OCI-LY3 (cell line): ENCODE results near the gene CDCP1.

ENCODE experiments used
- H2AFZ ChIP-seq: fragments of 200-600, 300-600 bp; shearing (Covaris generic); 2 replicates; pipeline ENCODE4 v1.6.0; 2014; ENCODE audit warnings: antibody characterized with exemption, low read depth, low read length
- H3K27ac ChIP-seq: fragments of 200-600, 300-600 bp; sonication (generic); 2 replicates; pipeline ENCODE4 v1.5.1; 2014; ENCODE audit warnings: mild to moderate bottlenecking, low read length, moderate library complexity, mixed read lengths
- H3K27me3 ChIP-seq: fragments of 200-600, 300-600 bp; sonication (generic); 2 replicates; pipeline ENCODE4 v1.6.1; 2014; ENCODE audit warnings: low read depth, low read length, mixed read lengths
- H3K36me3 ChIP-seq: fragments of 200-600, 300-600 bp; sonication (generic); replicated peaks from 2 replicates; pipeline ENCODE3; 2014; ENCODE audit warnings: low read depth, low read length, mixed read lengths
- H3K4me1 ChIP-seq: fragments of 300-600, 200-600 bp; sonication (generic); 2 replicates; pipeline ENCODE4 v1.6.1; 2014; ENCODE audit warnings: low read length, mixed read lengths
- H3K4me2 ChIP-seq: fragments of 200-600, 300-600 bp; sonication (generic); 2 replicates; pipeline ENCODE4 v1.6.1; 2014; ENCODE audit warnings: low read length, mixed read lengths
- H3K4me3 ChIP-seq: fragments of 300-600, 200-600 bp; sonication (generic); 2 replicates; pipeline ENCODE4 v1.5.1; 2014; ENCODE audit warnings: antibody characterized with exemption, mild to moderate bottlenecking, low read length, moderate library complexity
- H3K79me2 ChIP-seq: fragments of 300-600, 200-600 bp; shearing (Covaris generic); 2 replicates; pipeline ENCODE4 v1.6.1; 2014; ENCODE audit warnings: mild to moderate bottlenecking, low read length, mixed read lengths
- H3K9ac ChIP-seq: fragments of 300-600, 200-600 bp; shearing (Covaris generic); 2 replicates; pipeline ENCODE4 v1.6.0; 2014; ENCODE audit warnings: mild to moderate bottlenecking, low read length, moderate library complexity
- H3K9me3 ChIP-seq: fragments of 200-600, 300-600 bp; shearing (Covaris generic); 2 replicates; pipeline ENCODE4 v1.6.1; 2014; ENCODE audit warnings: low read length, mixed read lengths; ENCODE audit not compliant: insufficient read depth
- H4K20me1 ChIP-seq: fragments of 200-600, 300-600 bp; sonication (generic); 2 replicates; pipeline ENCODE4 v1.6.1; 2016; ENCODE audit warnings: low read length, mixed read lengths; ENCODE audit not compliant: insufficient read depth
- EZH2phosphoT487 ChIP-seq: fragments of 200-600 bp; shearing (Covaris generic); IDR thresholded peaks from 2 replicates; pipeline ENCODE4 v1.6.1; 2018; ENCODE audit warnings: antibody characterized with exemption, mixed run types, low read depth
- TF ChIP-seq, protein P1 (sequence below): fragments of 200-600, 300-600 bp; sonication (generic); IDR thresholded peaks from 2 replicates; pipeline ENCODE4 v1.5.1; 2014; ENCODE audit warnings: antibody characterized with exemption, low read length, low read depth

The CDCP1 gene

GRCh38 chr3:45060165-45060892 lies 85.8 kb downstream of the CDCP1 start:
- no peaks in the 10 kb centered on the region for H3K9me3 ChIP-seq
- no peak overlapping the region for H3K9ac ChIP-seq
- H3K4me3 ChIP-seq = no peak overlapping the region
- no peaks in the 10 kb centered on the region for H3K27me3 ChIP-seq
- no peak for TF ChIP-seq EZH2phosphoT487
- TF ChIP-seq, protein P1, sequence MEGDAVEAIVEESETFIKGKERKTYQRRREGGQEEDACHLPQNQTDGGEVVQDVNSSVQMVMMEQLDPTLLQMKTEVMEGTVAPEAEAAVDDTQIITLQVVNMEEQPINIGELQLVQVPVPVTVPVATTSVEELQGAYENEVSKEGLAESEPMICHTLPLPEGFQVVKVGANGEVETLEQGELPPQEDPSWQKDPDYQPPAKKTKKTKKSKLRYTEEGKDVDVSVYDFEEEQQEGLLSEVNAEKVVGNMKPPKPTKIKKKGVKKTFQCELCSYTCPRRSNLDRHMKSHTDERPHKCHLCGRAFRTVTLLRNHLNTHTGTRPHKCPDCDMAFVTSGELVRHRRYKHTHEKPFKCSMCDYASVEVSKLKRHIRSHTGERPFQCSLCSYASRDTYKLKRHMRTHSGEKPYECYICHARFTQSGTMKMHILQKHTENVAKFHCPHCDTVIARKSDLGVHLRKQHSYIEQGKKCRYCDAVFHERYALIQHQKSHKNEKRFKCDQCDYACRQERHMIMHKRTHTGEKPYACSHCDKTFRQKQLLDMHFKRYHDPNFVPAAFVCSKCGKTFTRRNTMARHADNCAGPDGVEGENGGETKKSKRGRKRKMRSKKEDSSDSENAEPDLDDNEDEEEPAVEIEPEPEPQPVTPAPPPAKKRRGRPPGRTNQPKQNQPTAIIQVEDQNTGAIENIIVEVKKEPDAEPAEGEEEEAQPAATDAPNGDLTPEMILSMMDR = no peak
- H3K4me2 ChIP-seq = no peak overlapping the region
- H2AFZ ChIP-seq = no peak overlapping the region
- no peak overlapping the region for H3K27ac ChIP-seq
- H3K36me3 ChIP-seq = no peaks in the 10 kb centered on the region
- H3K79me2 ChIP-seq = no peaks in the 10 kb centered on the region
- H4K20me1 ChIP-seq = no peaks in the 10 kb centered on the region
- no peaks in the 10 kb centered on the region; the same call in 1 of the 2 replicates for H3K4me1 ChIP-seq

- H3K4me3 ChIP-seq = no peak overlapping the region
- TF ChIP-seq, protein P1 = no peak
- no peak for TF ChIP-seq EZH2phosphoT487
- H3K79me2 ChIP-seq = no peaks in the 10 kb centered on the region
- no peak overlapping the region for H3K27ac ChIP-seq
- H4K20me1 ChIP-seq = no peaks in the 10 kb centered on the region
- H3K4me2 ChIP-seq = no peak overlapping the region
- no peaks in the 10 kb centered on the region for H3K9me3 ChIP-seq
- H2AFZ ChIP-seq = no peak overlapping the region
- H3K4me1 ChIP-seq = 0 out of 2 replicates have a peak, but pooled peaks cover 4% of the 10 kb centered on the region
- no peaks in the 10 kb centered on the region for H3K27me3 ChIP-seq
- no peaks in the 10 kb centered on the region for H3K36me3 ChIP-seq
- H3K9ac ChIP-seq = no peak overlapping the region
Measured at GRCh38 chr3:45059132-45059531, 87.0 kb downstream of the CDCP1 start.

- Histone ChIP-seq H3K4me3 (no peak overlapping the region), H3K36me3 (no peaks in the 10 kb centered on the region), H3K79me2 (no peaks in the 10 kb centered on the region), H3K27ac (no peak overlapping the region), H3K4me2 (no peak overlapping the region), H4K20me1 (no peaks in the 10 kb centered on the region), H3K9ac (no peak overlapping the region), H3K4me1 (0 out of 2 replicates have a peak, but pooled peaks cover 4% of the 10 kb centered on the region), H3K9me3 (no peaks in the 10 kb centered on the region), H3K27me3 (no peaks in the 10 kb centered on the region), H2AFZ (no peak overlapping the region)
- TF ChIP-seq EZH2phosphoT487 = no peak
- TF ChIP-seq, protein P1 = no peak
Measured at GRCh38 chr3:45057557-45057956, 88.6 kb downstream of the CDCP1 start.

- Histone ChIP-seq H3K4me1 (0 out of 2 replicates have a peak, but pooled peaks cover 4% of the 10 kb centered on the region), H3K36me3 (no peaks in the 10 kb centered on the region), H3K27me3 (no peaks in the 10 kb centered on the region), H3K9ac (no peak overlapping the region), H3K27ac (no peak overlapping the region), H3K4me3 (no peak overlapping the region), H2AFZ (no peak overlapping the region), H3K79me2 (no peaks in the 10 kb centered on the region), H3K9me3 (no peaks in the 10 kb centered on the region), H3K4me2 (no peak overlapping the region), H4K20me1 (no peaks in the 10 kb centered on the region)
- TF ChIP-seq EZH2phosphoT487 = no peak
- TF ChIP-seq, protein P1 = no peak
Measured at GRCh38 chr3:45056608-45057301, 89.4 kb downstream of the CDCP1 start.
